ENCODE results near the gene CD209.
"Not testable (repeated sequence)": the region's sequence is repeated elsewhere in the genome, so short reads cannot be mapped to it uniquely, and the experiment has no call there.

The CD209 gene

GRCh38 chr19:7746903-7747884, at the start of gene CD209:
CD209 (minus strand) TSS chr19:7747534; CDS start chr19:7747511, 23 bp downstream.
- DNase-seq (ENCODE audit: low spot score): no peak

- no peak for DNase-seq (ENCODE audit: low spot score)
These were observed 48.3 kb upstream of the CD209 start for GRCh38 chr19:7795555-7796161.

GRCh38 chr19:7793493-7793892, 46.2 kb upstream of the CD209 start:
- DNase-seq (ENCODE audit: low spot score): no peak

- DNase-seq (ENCODE audit: low spot score): not testable (repeated sequence)
These were observed 45.4 kb upstream of the CD209 start for GRCh38 chr19:7792701-7793100.

- no peak for DNase-seq (ENCODE audit: low spot score)
These were observed 44.9 kb upstream of the CD209 start for GRCh38 chr19:7792281-7792680.

GRCh38 chr19:7790416-7790815, 43.1 kb upstream of the CD209 start:
- DNase-seq (ENCODE audit: low spot score): no peak

GRCh38 chr19:7789447-7789846, 42.1 kb upstream of the CD209 start:
- DNase-seq (ENCODE audit: low spot score): no peak

GRCh38 chr19:7788933-7789323, 41.6 kb upstream of the CD209 start:
- no peak for DNase-seq (ENCODE audit: low spot score)

- no peak for DNase-seq (ENCODE audit: low spot score)
These were observed 41.0 kb upstream of the CD209 start for GRCh38 chr19:7788178-7788932.

GRCh38 chr19:7787602-7788177, 40.4 kb upstream of the CD209 start:
- no peak for DNase-seq (ENCODE audit: low spot score)

- no peak for DNase-seq (ENCODE audit: low spot score)
These were observed 39.8 kb upstream of the CD209 start for GRCh38 chr19:7787141-7787540.

- no peak for DNase-seq (ENCODE audit: low spot score)
These were observed 37.5 kb upstream of the CD209 start for GRCh38 chr19:7784856-7785255.

GRCh38 chr19:7783991-7784423, 36.7 kb upstream of the CD209 start:
- peak; percentile 50 for DNase-seq (ENCODE audit: low spot score)

- no peak for DNase-seq (ENCODE audit: low spot score)
These were observed 33.8 kb upstream of the CD209 start for GRCh38 chr19:7781157-7781556.

GRCh38 chr19:7779631-7780486, 32.5 kb upstream of the CD209 start:
- no peak for DNase-seq (ENCODE audit: low spot score)

- DNase-seq (ENCODE audit: low spot score): no peak
These were observed 30.7 kb upstream of the CD209 start for GRCh38 chr19:7778081-7778480.

- DNase-seq (ENCODE audit: low spot score): no peak
These were observed 28.4 kb upstream of the CD209 start for GRCh38 chr19:7775761-7776160.

- no peak for DNase-seq (ENCODE audit: low spot score)
These were observed 26.5 kb upstream of the CD209 start for GRCh38 chr19:7773841-7774240.

- no peak for DNase-seq (ENCODE audit: low spot score)
These were observed 25.5 kb upstream of the CD209 start for GRCh38 chr19:7772752-7773291.

GRCh38 chr19:7771072-7771471, 23.7 kb upstream of the CD209 start:
- no peak for DNase-seq (ENCODE audit: low spot score)

GRCh38 chr19:7769171-7769570, 21.8 kb upstream of the CD209 start:
- no peak for DNase-seq (ENCODE audit: low spot score)

Measured in COLO829 (cell line).